ENCODE data around the gene PRXL2C.
A peak's percentile ranks its signal among the peaks of the same experiment; 100 is the strongest.

PRXL2C gene

DNA sequence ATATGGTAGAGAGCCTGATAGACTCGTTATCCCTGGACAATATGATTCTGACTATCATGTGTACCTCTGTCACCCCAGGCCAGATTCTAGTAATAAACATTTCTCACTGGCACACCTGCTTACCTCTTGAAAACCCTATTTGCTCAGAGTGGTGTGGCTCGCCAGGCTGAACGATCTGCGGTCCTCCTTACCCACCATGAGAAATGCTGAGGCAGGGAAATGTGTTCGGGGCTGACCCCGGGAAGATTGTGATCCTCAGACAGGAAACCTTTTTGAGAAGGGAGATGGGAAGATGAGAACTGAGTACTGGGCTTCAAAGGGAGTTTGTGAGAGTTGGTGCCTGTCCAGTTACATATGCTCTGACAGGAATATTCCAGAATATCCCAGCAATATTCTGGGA is 10.7 kb upstream of the PRXL2C start:
- TF ChIP-seq, protein P1, sequence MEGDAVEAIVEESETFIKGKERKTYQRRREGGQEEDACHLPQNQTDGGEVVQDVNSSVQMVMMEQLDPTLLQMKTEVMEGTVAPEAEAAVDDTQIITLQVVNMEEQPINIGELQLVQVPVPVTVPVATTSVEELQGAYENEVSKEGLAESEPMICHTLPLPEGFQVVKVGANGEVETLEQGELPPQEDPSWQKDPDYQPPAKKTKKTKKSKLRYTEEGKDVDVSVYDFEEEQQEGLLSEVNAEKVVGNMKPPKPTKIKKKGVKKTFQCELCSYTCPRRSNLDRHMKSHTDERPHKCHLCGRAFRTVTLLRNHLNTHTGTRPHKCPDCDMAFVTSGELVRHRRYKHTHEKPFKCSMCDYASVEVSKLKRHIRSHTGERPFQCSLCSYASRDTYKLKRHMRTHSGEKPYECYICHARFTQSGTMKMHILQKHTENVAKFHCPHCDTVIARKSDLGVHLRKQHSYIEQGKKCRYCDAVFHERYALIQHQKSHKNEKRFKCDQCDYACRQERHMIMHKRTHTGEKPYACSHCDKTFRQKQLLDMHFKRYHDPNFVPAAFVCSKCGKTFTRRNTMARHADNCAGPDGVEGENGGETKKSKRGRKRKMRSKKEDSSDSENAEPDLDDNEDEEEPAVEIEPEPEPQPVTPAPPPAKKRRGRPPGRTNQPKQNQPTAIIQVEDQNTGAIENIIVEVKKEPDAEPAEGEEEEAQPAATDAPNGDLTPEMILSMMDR (IDR thresholded peaks at IDR 0.05; ENCODE audit: extremely low read depth, insufficient read depth, missing control alignments) = no peak
- in situ Hi-C loops (cut with MboI; ENCODE audit: low pct_unique_long_range_greater_than_20kb, low sequenced_read_pairs, unreplicated experiment) = no loop called here
- no peak for DNase-seq (ENCODE audit: low spot score)

DNA sequence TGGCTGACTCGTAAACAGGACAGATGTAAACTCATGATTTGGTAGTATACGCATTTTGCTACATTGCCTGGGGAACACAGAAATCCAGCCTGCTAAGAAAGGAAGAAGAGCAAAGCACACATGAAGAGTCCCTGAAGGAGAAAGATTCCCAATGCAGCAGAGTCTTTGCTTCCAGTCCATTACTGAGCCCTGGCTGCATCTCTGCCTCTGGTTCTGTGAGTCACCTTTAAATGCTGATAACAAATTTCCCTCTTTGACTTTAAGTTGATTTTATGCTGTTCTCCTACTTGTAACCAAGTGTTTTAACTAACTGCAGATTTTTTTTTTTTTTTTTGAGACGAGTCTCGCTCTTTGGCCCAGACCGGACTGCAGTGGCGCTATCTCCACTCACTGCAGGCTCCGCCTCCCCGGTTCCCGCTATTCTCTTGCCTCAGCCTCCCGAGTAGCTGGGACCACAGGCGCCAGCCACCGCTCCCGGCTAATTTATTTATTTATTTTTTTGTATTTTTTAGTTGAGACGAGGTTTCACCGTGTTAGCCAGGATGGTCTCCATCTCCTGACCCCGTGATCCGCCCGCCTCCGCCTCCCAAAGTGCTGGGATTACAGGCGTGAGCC is 8.5 kb upstream of the PRXL2C start:
- in situ Hi-C loops (cut with MboI; ENCODE audit: low pct_unique_long_range_greater_than_20kb, low sequenced_read_pairs, unreplicated experiment) = no loop called here
- TF ChIP-seq, protein P1 (IDR thresholded peaks at IDR 0.05; ENCODE audit: extremely low read depth, insufficient read depth, missing control alignments) = no peak
- no peak for DNase-seq (ENCODE audit: low spot score)

DNA sequence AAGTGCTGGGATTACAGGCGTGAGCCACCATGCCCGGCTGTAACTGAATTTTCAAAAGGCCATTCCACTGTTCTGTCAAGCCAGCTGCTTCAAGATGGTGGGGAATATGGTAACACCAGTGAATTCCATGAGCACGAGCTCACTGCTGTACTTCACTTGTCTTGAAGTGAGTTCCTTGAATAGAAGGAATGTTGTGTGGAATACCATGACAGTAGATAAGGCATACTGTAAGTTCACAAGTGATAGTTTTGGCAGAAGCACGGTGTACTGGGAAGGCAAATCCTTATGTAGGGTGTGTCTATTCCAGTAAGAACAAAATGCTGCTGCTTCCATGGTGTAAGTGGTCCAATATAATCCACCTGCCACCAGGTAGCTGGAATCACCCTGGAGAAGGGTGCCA is 6.6 kb upstream of the PRXL2C start:
- TF ChIP-seq, protein P1 (IDR thresholded peaks at IDR 0.05; ENCODE audit: extremely low read depth, insufficient read depth, missing control alignments) = no peak

DNA sequence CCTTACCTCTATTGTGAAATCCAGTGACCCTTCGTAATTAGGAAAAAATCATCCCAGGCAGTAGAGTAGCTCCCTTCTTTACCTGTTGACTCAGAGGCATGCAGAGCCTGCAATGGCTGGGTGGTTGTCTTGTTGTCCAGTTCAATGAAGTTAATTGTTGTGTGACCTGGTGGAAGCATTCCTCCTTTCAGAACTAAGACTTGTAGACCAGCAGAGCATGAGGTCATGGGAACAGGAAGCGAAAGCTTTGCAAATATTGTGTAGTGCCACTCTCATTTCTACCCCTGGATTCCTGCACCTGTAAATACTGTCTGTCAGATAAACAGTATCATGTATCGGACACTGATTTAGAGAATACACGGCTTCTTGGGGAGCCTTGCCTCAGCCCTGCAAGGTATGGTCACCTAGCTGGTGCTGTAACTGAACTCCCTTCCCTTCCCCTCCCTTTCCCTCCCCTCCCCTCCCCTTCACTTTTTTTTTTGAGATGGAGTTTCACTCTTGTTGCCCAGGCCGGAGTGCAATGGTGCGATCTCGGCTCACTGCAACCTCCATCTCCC is 5.7 kb upstream of the PRXL2C start:
- TF ChIP-seq, protein P1 (IDR thresholded peaks at IDR 0.05; ENCODE audit: extremely low read depth, insufficient read depth, missing control alignments) = no peak
- no peak for DNase-seq (ENCODE audit: low spot score)
- in situ Hi-C loops (cut with MboI; ENCODE audit: low pct_unique_long_range_greater_than_20kb, low sequenced_read_pairs, unreplicated experiment) = no loop called here

More for the DNA sequence above, 6.6 kb upstream of the PRXL2C start:
- in situ Hi-C loops (cut with MboI; ENCODE audit: low pct_unique_long_range_greater_than_20kb, low sequenced_read_pairs, unreplicated experiment) = no loop called here
- DNase-seq (ENCODE audit: low spot score) = no peak

DNA sequence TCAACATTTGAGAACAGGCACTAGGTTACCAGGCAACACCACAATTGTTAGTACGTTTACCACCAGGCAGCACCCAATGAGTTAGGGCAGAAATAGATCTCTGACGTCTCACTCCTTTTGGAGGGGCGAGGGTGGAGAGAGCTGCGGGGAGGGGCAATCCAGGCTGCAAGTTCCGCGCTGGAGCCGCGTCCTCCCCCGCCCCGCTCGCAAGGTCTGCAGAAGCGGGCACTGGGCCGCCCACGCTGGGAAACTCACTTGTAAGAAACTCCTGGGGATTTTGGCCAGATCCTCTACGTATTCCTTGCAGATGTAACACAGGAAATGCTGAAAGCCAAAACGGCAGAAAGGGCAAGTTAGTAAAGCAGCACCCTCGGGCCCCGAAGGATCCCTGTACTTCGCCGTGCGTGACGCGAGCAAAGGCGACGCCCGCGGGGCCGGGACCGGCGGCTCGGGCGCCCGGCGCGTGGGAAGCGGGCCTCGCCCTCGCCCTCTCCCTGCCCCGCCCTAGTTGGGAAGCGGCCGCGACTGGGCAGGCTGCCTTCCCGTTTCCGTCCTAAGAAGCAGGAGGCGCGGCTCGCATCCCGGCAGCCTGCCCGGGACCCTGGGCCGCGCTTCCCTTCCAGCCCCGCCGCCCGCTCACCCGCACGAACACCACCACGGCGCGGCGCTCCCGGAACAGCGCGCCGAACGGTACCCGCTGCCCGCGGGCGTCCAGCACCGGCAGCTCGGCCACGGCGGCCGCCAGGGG is 493 bp downstream of the PRXL2C start:
- TF ChIP-seq, protein P1 (IDR thresholded peaks at IDR 0.05; ENCODE audit: extremely low read depth, insufficient read depth, missing control alignments) = peak; percentile 17
- DNase-seq (ENCODE audit: low spot score) = peak; percentile 80
- in situ Hi-C loops (cut with MboI; ENCODE audit: low pct_unique_long_range_greater_than_20kb, low sequenced_read_pairs, unreplicated experiment) = loop anchor here (5.0 to 10.0 kb wide), 2 partner anchors 210 to 327 kb away; no protein-coding TSS in a partner anchor

DNA sequence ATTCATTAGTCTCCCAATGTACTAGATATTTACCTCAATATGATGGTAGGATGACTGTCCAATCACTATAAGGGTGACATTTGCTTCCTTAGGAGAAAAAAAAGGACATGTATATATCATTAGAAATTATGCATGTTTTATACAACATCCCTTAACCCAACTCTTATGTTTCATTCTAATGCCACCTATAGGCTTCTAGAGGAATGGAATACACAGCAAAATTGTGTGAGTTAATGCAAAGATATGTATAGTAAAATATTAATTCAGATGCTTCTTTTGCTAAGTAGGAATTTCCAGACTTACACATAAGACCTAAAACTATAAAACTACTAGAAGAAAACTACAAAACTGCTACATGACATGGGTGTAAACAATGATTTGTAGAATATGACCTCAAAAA is 3.5 kb downstream of the PRXL2C start:
- DNase-seq (ENCODE audit: low spot score) = peak; percentile 48
- in situ Hi-C loops (cut with MboI; ENCODE audit: low pct_unique_long_range_greater_than_20kb, low sequenced_read_pairs, unreplicated experiment) = loop anchor here (5.0 to 10.0 kb wide), 2 partner anchors 207 to 324 kb away; no protein-coding TSS in a partner anchor
- TF ChIP-seq, protein P1 (IDR thresholded peaks at IDR 0.05; ENCODE audit: extremely low read depth, insufficient read depth, missing control alignments) = peak; percentile 60
